Liver (tissue), 9 donors: ENCODE measurements around the gene SERPINE1. TPM values are rescaled to one million over a fixed set of nuclear protein-coding genes. Genes with fewer than 3 reads are reported as not detected.

Experiments used
- DNase-seq: peaks from one replicate; pipeline ENCODE4 v3.0.0-alpha.2; 2017; ENCODE audit warnings: low spot score
- H3K27ac ChIP-seq, 2 donors: one replicate each; pipeline ENCODE4 v1.7.0; 2013; ENCODE audit warnings: inconsistent platforms in 2 of 2, low read length in 2 of 2, control low read depth in 1 of 2, low read depth in 1 of 2, mild to moderate bottlenecking in 1 of 2
- H3K27me3 ChIP-seq, 4 donors: one replicate each; pipeline versions ENCODE4 v1.6.1 to v1.7.0; 2013; ENCODE audit warnings: low read length in 3 of 4, inconsistent platforms in 1 of 4, mild to moderate bottlenecking in 1 of 4, moderate library complexity in 1 of 4; ENCODE audit not compliant: control insufficient read depth in 4 of 4, insufficient read depth in 4 of 4
- H3K36me3 ChIP-seq, 4 donors: one replicate each; pipeline versions ENCODE4 v1.6.1 to v1.7.0; 2013; ENCODE audit warnings: low read length in 3 of 4, mild to moderate bottlenecking in 3 of 4, low read depth in 1 of 4, moderate library complexity in 1 of 4; ENCODE audit not compliant: control insufficient read depth in 4 of 4, insufficient read depth in 3 of 4
- H3K4me1 ChIP-seq, 4 donors: one replicate each; pipeline versions ENCODE4 v1.6.1 to v1.7.0; 2013; ENCODE audit warnings: low read length in 3 of 4, mild to moderate bottlenecking in 3 of 4, moderate library complexity in 1 of 4; ENCODE audit not compliant: control insufficient read depth in 4 of 4, insufficient read depth in 4 of 4
- H3K4me3 ChIP-seq, 3 donors: one replicate each; pipeline versions ENCODE4 v1.6.1 to v1.7.0; 2013; ENCODE audit warnings: low read length in 3 of 3, control low read depth in 1 of 3, low read depth in 1 of 3, mild to moderate bottlenecking in 1 of 3
- H3K9ac ChIP-seq, 2 donors: one replicate each; pipeline ENCODE4 v1.7.0; 2013; ENCODE audit warnings: low read length in 2 of 2, mild to moderate bottlenecking in 2 of 2, moderate library complexity in 2 of 2, control low read depth in 1 of 2, low read depth in 1 of 2
- H3K9me3 ChIP-seq, 4 donors: one replicate each; pipeline versions ENCODE4 v1.6.1 to v1.7.0; 2013; ENCODE audit warnings: low read length in 3 of 4; ENCODE audit not compliant: control insufficient read depth in 4 of 4
- CTCF ChIP-seq: fragments of 150-350 bp; IDR thresholded peaks from 2 replicates; pipeline ENCODE4 v1.5.1; 2017; ENCODE audit warnings: improper control_type of control experiment, low read depth, low read length; ENCODE audit not compliant: missing input control
- FOXA1 ChIP-seq: IDR thresholded peaks from 2 replicates; pipeline ENCODE4 v1.6.1; 2016; ENCODE audit warnings: antibody characterized with exemption
- FOXA2 ChIP-seq: IDR thresholded peaks from 2 replicates; pipeline ENCODE4 v1.6.1; 2016; ENCODE audit warnings: antibody characterized with exemption
- GABPA ChIP-seq, 2 donors: IDR thresholded peaks in 1 of 2; conservative IDR thresholded peaks in 1 of 2; 2 replicates each; pipeline ENCODE4 v1.6.1; 2016; ENCODE audit warnings: antibody characterized with exemption in 2 of 2, mild to moderate bottlenecking in 1 of 2, moderate library complexity in 1 of 2
- HNF4A ChIP-seq, 2 donors: conservative IDR thresholded peaks; 2 replicates each; pipeline ENCODE4 v1.6.1; 2016; ENCODE audit warnings: antibody characterized with exemption in 2 of 2, mild to moderate bottlenecking in 2 of 2
- HNF4G ChIP-seq: IDR thresholded peaks from 2 replicates; pipeline ENCODE4 v1.6.1; 2016; ENCODE audit warnings: antibody characterized with exemption
- JUND ChIP-seq, 2 donors: IDR thresholded peaks; 2 replicates each; pipeline ENCODE4 v1.6.1; 2016; ENCODE audit warnings: antibody characterized with exemption in 2 of 2
- MAX ChIP-seq: IDR thresholded peaks from 2 replicates; pipeline ENCODE4 v1.6.1; 2016; ENCODE audit warnings: antibody characterized with exemption
- NR2F2 ChIP-seq: IDR thresholded peaks from 2 replicates; pipeline ENCODE4 v1.6.1; 2016; ENCODE audit warnings: antibody characterized with exemption
- RAD21 ChIP-seq, 2 donors: IDR thresholded peaks; 2 replicates each; pipeline ENCODE4 v1.6.1; 2016; ENCODE audit warnings: antibody characterized with exemption in 2 of 2, mild to moderate bottlenecking in 2 of 2
- REST ChIP-seq: IDR thresholded peaks from 2 replicates; pipeline ENCODE4 v1.6.1; 2016; ENCODE audit warnings: antibody characterized with exemption, mild to moderate bottlenecking
- RXRA ChIP-seq, 2 donors: IDR thresholded peaks; 2 replicates each; pipeline ENCODE4 v1.6.1; 2017 to 2018; ENCODE audit warnings: antibody characterized with exemption in 2 of 2, mild to moderate bottlenecking in 1 of 2
- SP1 ChIP-seq: IDR thresholded peaks from 2 replicates; pipeline ENCODE4 v1.6.1; 2018; ENCODE audit warnings: antibody characterized with exemption, mild to moderate bottlenecking
- TAF1 ChIP-seq: conservative IDR thresholded peaks from 2 replicates; pipeline ENCODE4 v1.6.1; 2016; ENCODE audit warnings: antibody characterized with exemption, mild to moderate bottlenecking
- YY1 ChIP-seq: IDR thresholded peaks from 2 replicates; pipeline ENCODE4 v1.6.1; 2016; ENCODE audit warnings: antibody characterized with exemption, mild to moderate bottlenecking
- ZBTB33 ChIP-seq: IDR thresholded peaks from 2 replicates; pipeline ENCODE4 v1.6.1; 2016; ENCODE audit warnings: antibody characterized with exemption
- WGBS: extraction: QIAGEN DNeasy Blood & Tissue Kit; methylation state at CpG from one replicate; pipeline ENCODE4 v1.1.7; 2013; 5-methylcytosine and 5-hydroxymethylcytosine counted together
- polyA plus RNA-seq, 2 donors: library from polyadenylated mRNA; stranded (reverse) in 1 of 2; unstranded in 1 of 2; fragments of 200-250 nt in 1 of 2; fragments of >200 nt in 1 of 2; fragmentation: Nextera tagmentation in 1 of 2; extraction: Ambion mirVana in 1 of 2; gene quantifications; one replicate each; pipeline versions ENCODE4 v1.2.1 to v1.2.3, GENCODE V29; 2013 to 2015
- total RNA-seq, 2 donors: library from RNA; depleted of rRNA; stranded (reverse); fragments of >200 nt; gene quantifications; one replicate each; pipeline ENCODE4 v1.2.3, GENCODE V29; 2014
- TF ChIP-seq, protein P1 (sequence below): IDR thresholded peaks from 2 replicates; pipeline ENCODE4 v1.6.1; 2016; ENCODE audit warnings: antibody characterized with exemption
- donor health status: healthy.
- donor health status: healthy.
- donor health status: healthy.
- donor health status: healthy.
- donor health status: healthy.

SERPINE1 gene
- total and polyA plus RNA-seq, 4 donors = 0.93 to 18.6 (median 8.0) TPM

DNA sequence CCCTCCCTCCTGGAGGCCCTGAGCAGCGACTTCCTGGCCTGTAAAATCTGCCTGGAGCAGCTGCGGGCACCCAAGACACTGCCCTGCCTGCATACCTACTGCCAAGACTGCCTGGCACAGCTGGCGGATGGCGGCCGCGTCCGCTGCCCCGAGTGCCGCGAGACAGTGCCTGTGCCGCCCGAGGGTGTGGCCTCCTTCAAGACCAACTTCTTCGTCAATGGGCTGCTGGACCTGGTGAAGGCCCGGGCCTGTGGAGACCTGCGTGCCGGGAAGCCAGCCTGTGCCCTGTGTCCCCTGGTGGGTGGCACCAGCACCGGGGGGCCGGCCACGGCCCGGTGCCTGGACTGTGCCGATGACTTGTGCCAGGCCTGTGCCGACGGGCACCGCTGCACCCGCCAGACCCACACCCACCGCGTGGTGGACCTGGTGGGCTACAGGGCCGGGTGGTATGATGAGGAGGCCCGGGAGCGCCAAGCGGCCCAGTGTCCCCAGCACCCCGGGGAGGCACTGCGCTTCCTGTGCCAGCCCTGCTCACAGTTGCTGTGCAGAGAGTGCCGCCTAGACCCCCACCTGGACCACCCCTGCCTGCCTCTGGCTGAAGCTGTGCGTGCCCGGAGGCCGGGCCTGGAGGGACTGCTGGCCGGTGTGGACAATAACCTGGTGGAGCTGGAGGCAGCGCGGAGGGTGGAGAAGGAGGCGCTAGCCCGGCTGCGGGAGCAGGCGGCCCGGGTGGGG is 39.4 kb upstream of the SERPINE1 start:
- no peaks in the 10 kb centered on the region for H3K27me3 ChIP-seq
- no peak overlapping the region for H3K9ac ChIP-seq
- 95% methylated on average over 45 of the region's 45 CpGs for WGBS
- TF ChIP-seq SP1 = no peak
- TF ChIP-seq GABPA (IDR thresholded peaks at IDR 0.05 in 1 of 2, conservative IDR thresholded peaks at IDR 0.05 in 1 of 2) = no peak
- TF ChIP-seq FOXA2 = no peak
- no peak for TF ChIP-seq HNF4A (conservative IDR thresholded peaks at IDR 0.05)
- TF ChIP-seq JUND (IDR thresholded peaks at IDR 0.05) = no peak
- no peak for TF ChIP-seq RXRA (IDR thresholded peaks at IDR 0.05)
- TF ChIP-seq ZBTB33 = no peak
- TF ChIP-seq FOXA1 = no peak
- no peak for TF ChIP-seq RAD21 (IDR thresholded peaks at IDR 0.05)
- TF ChIP-seq HNF4G = no peak
- TF ChIP-seq, protein P1, sequence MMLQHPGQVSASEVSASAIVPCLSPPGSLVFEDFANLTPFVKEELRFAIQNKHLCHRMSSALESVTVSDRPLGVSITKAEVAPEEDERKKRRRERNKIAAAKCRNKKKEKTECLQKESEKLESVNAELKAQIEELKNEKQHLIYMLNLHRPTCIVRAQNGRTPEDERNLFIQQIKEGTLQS = no peak
- TF ChIP-seq CTCF = no peak
- no peak for TF ChIP-seq NR2F2
- no peak for TF ChIP-seq REST
- TF ChIP-seq MAX = no peak
- TF ChIP-seq YY1 = no peak
- no peak for TF ChIP-seq TAF1
- no peak overlapping the region for H3K4me3 ChIP-seq
- peaks cover 10 to 31% (median 17%) of the 10 kb centered on the region in 4 donors for H3K4me1 ChIP-seq
- peaks cover 0 to 25% (median 7%) of the 10 kb centered on the region in 4 donors for H3K36me3 ChIP-seq
- no peak for DNase-seq
- H3K27ac ChIP-seq = no peak overlapping the region
- H3K9me3 ChIP-seq = no peaks in the 10 kb centered on the region
